Sigmoid colon (tissue), 7 donors: ENCODE results near the gene MED8. TPM values are rescaled to one million over a fixed set of nuclear protein-coding genes. Genes with fewer than 3 reads are reported as not detected.

Experiments
- DNase-seq: peaks from one replicate; pipeline ENCODE4 v3.0.0-alpha.2; 2019
- H3K27ac ChIP-seq, 4 donors: fragments of 200-600 bp; sonication (generic); one replicate each; pipeline ENCODE4 v1.5.1; 2016 to 2019; ENCODE audit warnings: mild to moderate bottlenecking in 1 of 4
- H3K27me3 ChIP-seq, 3 donors: fragments of 200-600 bp; sonication (generic); one replicate each; pipeline ENCODE4 v1.5.1; 2019; ENCODE audit warnings: mild to moderate bottlenecking in 1 of 3
- H3K36me3 ChIP-seq, 4 donors: fragments of 200-600 bp; sonication (generic); one replicate each; pipeline ENCODE4 v1.5.1; 2016 to 2019
- H3K4me1 ChIP-seq, 4 donors: fragments of 200-600 bp; sonication (generic); one replicate each; pipeline ENCODE4 v1.5.1; 2017 to 2019
- H3K4me3 ChIP-seq, 4 donors: fragments of 200-600 bp; sonication (generic); one replicate each; pipeline ENCODE4 v1.5.1; 2017 to 2019; ENCODE audit warnings: mild to moderate bottlenecking in 2 of 4, moderate library complexity in 1 of 4
- H3K9me3 ChIP-seq, 4 donors: fragments of 200-600 bp in 3 of 4; sonication (generic) in 3 of 4; one replicate each; pipeline versions ENCODE4 v1.5.1 to v1.6.1; 2013 to 2019
- CTCF ChIP-seq, 4 experiments: fragments of 450-650 bp in 3 of 4; fragments of 200-600 bp in 1 of 4; IDR thresholded peaks; one replicate each; pipeline ENCODE4 v1.5.1; 2016 to 2019; ENCODE audit warnings: antibody characterized with exemption in 4 of 4, mild to moderate bottlenecking in 3 of 4, moderate library complexity in 2 of 4
- EP300 ChIP-seq, 4 donors: sonication (generic); formaldehyde crosslinking; IDR thresholded peaks; one replicate each; pipeline ENCODE4 v1.6.1; 2017; ENCODE audit warnings: antibody characterized with exemption in 4 of 4
- POLR2A ChIP-seq, 2 donors: fragments of 450-650 bp; IDR thresholded peaks; one replicate each; pipeline ENCODE4 v1.6.1; 2016; ENCODE audit warnings: antibody characterized with exemption in 2 of 2, mild to moderate bottlenecking in 2 of 2, moderate library complexity in 2 of 2
- POLR2AphosphoS5 ChIP-seq, 4 donors: sonication (generic); formaldehyde crosslinking; IDR thresholded peaks; one replicate each; pipeline ENCODE4 v1.6.1; 2017; ENCODE audit warnings: antibody characterized with exemption in 4 of 4
- WGBS, 2 donors: extraction: QIAGEN DNeasy Blood & Tissue Kit; methylation state at CpG; one replicate each; pipeline ENCODE4 v1.1.7; 2013; 5-methylcytosine and 5-hydroxymethylcytosine counted together
- intact Hi-C: fragments of 100-400 bp; cut with DNase I; formaldehyde crosslinking; loops from one replicate; pipeline ENCODE4 v1.15.1; 2023
- polyA plus RNA-seq, 3 donors: library from polyadenylated mRNA; stranded (reverse); fragments of 200-250 nt; gene quantifications; one replicate each; pipeline ENCODE4 v1.2.3, GENCODE V29; 2013
- total RNA-seq, 4 donors: library from RNA; depleted of rRNA; stranded (reverse); fragments of >200 nt; gene quantifications; one replicate each; pipeline ENCODE4 v1.1.0, GENCODE V29; 2016
- donor health status: healthy with polysubstance abuse.
- donor health status: Bipolar disorder and iron deficiency.
- donor health status: healthy.

MED8 gene
- total and polyA plus RNA-seq, 7 donors, result 25.3 to 43.9 (median 33.4) TPM

DNA sequence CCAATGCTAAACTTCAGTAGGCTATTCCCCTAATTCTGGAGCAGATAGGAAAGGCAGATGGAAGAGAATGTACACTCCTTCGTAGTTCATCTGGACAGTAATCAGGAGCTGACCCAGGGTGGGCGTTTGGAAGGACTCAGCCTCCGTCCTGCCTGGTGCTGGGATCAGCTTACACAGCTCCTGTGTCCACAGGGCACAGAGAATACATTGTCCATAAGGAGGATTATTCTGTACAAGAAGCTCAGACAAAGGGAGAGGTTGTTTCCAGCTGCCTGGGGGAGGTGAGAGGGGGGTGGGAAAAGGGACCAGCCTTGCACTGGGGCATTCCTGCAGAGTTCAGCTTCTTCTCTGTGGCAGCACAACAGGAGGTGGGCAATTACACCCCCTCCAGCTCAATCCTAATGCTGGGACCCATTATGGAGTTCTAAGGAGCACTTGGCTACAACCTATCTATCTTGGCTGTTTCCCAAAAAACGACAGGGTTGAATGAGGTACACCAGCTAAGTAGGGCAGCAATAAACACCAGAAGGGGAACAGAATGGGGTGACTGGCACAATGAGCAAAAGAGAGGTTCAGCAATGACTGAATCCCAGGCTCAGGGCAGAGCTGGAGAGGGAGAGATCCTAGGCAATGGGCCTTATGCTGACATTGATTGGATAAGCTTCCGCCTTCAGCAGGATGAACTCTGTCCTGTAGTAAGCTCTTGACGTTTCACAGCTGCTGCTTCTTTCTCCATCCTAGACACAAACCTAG lies 7.4 kb downstream of the MED8 start:
- H3K4me3 ChIP-seq, result no peak overlapping the region
- 64 to 75% methylated on average over 6 of the region's 6 CpGs for WGBS, 2 donors
- no peaks in the 10 kb centered on the region for H3K27me3 ChIP-seq
- no peak for TF ChIP-seq EP300 (IDR thresholded peaks at IDR 0.05)
- no peak for TF ChIP-seq POLR2AphosphoS5 (IDR thresholded peaks at IDR 0.05)
- no peak for TF ChIP-seq CTCF (IDR thresholded peaks at IDR 0.05)
- no peak for TF ChIP-seq POLR2A (IDR thresholded peaks at IDR 0.05)
- DNase-seq, result no peak
- no peaks in the 10 kb centered on the region for H3K9me3 ChIP-seq
- intact Hi-C loops, result no loop called here
- peak overlapping the region; percentile 4 to 45 (median 28) for H3K27ac ChIP-seq
- H3K4me1 ChIP-seq, result peaks cover 0 to 12% (median 8%) of the 10 kb centered on the region in 4 donors
- peaks cover 28 to 57% (median 39%) of the 10 kb centered on the region in 4 donors for H3K36me3 ChIP-seq

- H3K36me3 ChIP-seq, result peaks cover 25 to 51% (median 34%) of the 10 kb centered on the region in 4 donors
- DNase-seq, result no peak
- no peaks in the 10 kb centered on the region for H3K27me3 ChIP-seq
- H3K9me3 ChIP-seq, result no peaks in the 10 kb centered on the region
- intact Hi-C loops, result no loop called here
- TF ChIP-seq EP300 (IDR thresholded peaks at IDR 0.05), result no peak
- TF ChIP-seq POLR2AphosphoS5 (IDR thresholded peaks at IDR 0.05), result no peak
- no peak for TF ChIP-seq CTCF (IDR thresholded peaks at IDR 0.05)
- 75 to 82% methylated on average over 3 of the region's 3 CpGs for WGBS, 2 donors
- peaks cover 0 to 12% (median 7%) of the 10 kb centered on the region in 4 donors for H3K4me1 ChIP-seq
- peak overlapping the region; percentile 4 to 45 (median 28) for H3K27ac ChIP-seq
- H3K4me3 ChIP-seq, result no peak overlapping the region
Measured at GRCh38 chr1:43381612-43382011, 8.0 kb downstream of the MED8 start.

GRCh38 chr1:43379476-43379875 lies 10.1 kb downstream of the MED8 start:
- Histone ChIP-seq H3K4me1 (peaks cover 0 to 12% (median 7%) of the 10 kb centered on the region in 4 donors), H3K4me3 (no peak overlapping the region), H3K27me3 (no peaks in the 10 kb centered on the region), H3K27ac (no peak overlapping the region), H3K9me3 (no peaks in the 10 kb centered on the region), H3K36me3 (peaks cover 8 to 33% (median 14%) of the 10 kb centered on the region in 4 donors)
- TF ChIP-seq EP300 (IDR thresholded peaks at IDR 0.05) (no peak), POLR2AphosphoS5 (IDR thresholded peaks at IDR 0.05) (no peak), POLR2A (IDR thresholded peaks at IDR 0.05) (no peak), CTCF (IDR thresholded peaks at IDR 0.05) (no peak)
- DNase-seq, result no peak
- 94 to 99% methylated on average over 1 of the region's 1 CpG for WGBS, 2 donors
- intact Hi-C loops, result no loop called here

DNA sequence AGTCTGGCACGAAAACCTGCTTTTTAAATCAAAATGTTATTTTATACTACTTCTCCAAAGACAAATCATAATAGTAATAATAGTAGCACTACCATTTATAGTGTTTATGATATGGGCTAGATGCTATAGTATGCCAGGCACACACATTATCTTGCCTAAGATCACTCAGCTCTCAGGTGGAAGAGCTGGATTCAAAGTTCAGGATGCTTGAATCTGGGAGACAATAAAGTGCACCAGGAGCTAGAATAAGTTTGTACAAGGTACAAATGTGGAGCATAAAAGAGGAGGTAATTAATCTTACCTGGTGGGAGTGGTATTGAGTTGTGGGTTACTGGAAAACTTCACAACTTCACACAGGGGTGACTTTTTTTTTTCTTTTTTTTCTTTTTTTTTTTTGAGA lies 11.8 kb downstream of the MED8 start:
- H3K36me3 ChIP-seq, result peaks cover 0 to 19% (median 1%) of the 10 kb centered on the region in 4 donors
- WGBS, 2 donors, result 74 to 92% methylated on average over 1 of the region's 1 CpG
- peaks cover 0 to 12% (median 7%) of the 10 kb centered on the region in 4 donors for H3K4me1 ChIP-seq
- no peak overlapping the region for H3K4me3 ChIP-seq
- H3K27ac ChIP-seq, result no peak overlapping the region
- intact Hi-C loops, result no loop called here
- no peaks in the 10 kb centered on the region for H3K9me3 ChIP-seq
- DNase-seq, result no peak
- TF ChIP-seq EP300 (IDR thresholded peaks at IDR 0.05) (no peak), POLR2A (IDR thresholded peaks at IDR 0.05) (no peak), POLR2AphosphoS5 (IDR thresholded peaks at IDR 0.05) (no peak), CTCF (IDR thresholded peaks at IDR 0.05) (no peak)
- H3K27me3 ChIP-seq, result no peaks in the 10 kb centered on the region
